HepG2 (cell line): Measurements from ENCODE around the gene CCDC142. TPM values are rescaled to one million over a fixed set of nuclear protein-coding genes. Genes with fewer than 3 reads are reported as not detected.
A peak's percentile ranks its signal among the peaks of the same experiment; 100 is the strongest.

Experiments
- CC2D1A ChIP-seq: sonication (generic); formaldehyde crosslinking; IDR thresholded peaks from 2 replicates; pipeline ENCODE4 v1.8.1; 2023; ENCODE audit warnings: mild to moderate bottlenecking, missing genetic modification reagents
- DR1 ChIP-seq: sonication (generic); formaldehyde crosslinking; IDR thresholded peaks from 2 replicates; pipeline ENCODE4 v1.8.0; 2021; ENCODE audit warnings: mild to moderate bottlenecking, missing genetic modification reagents, inconsistent platforms
- GABPA ChIP-seq, 2 experiments: IDR thresholded peaks; 2 replicates each; pipeline ENCODE4 v1.6.1; 2011 to 2016; ENCODE audit warnings: low read depth in 2 of 2, low read length in 1 of 2, missing biosample characterization in 1 of 2, missing genetic modification characterization in 1 of 2
- GTF3A ChIP-seq: sonication (generic); formaldehyde crosslinking; conservative IDR thresholded peaks from 2 replicates; pipeline ENCODE4 v1.4.0; 2020; ENCODE audit warnings: mild to moderate bottlenecking, missing genetic modification reagents
- MTA3 ChIP-seq: sonication (generic); formaldehyde crosslinking; IDR thresholded peaks from 2 replicates; pipeline ENCODE4 v1.4.0; 2020; ENCODE audit warnings: missing genetic modification reagents
- NRL ChIP-seq: sonication (generic); formaldehyde crosslinking; IDR thresholded peaks from 2 replicates; pipeline ENCODE4 v1.5.0; 2020; ENCODE audit warnings: missing genetic modification reagents, mild to moderate bottlenecking, moderate library complexity, borderline replicate concordance
- PRMT3 ChIP-seq: sonication (generic); formaldehyde crosslinking; IDR thresholded peaks from 2 replicates; pipeline ENCODE4 v1.8.1; 2022; ENCODE audit warnings: low read depth, mild to moderate bottlenecking, moderate library complexity, missing genetic modification reagents, borderline replicate concordance
- RNF2 ChIP-seq: fragments of 450-650 bp; conservative IDR thresholded peaks from 2 replicates; pipeline ENCODE4 v1.6.1; 2016; ENCODE audit warnings: low read depth
- RXRA ChIP-seq: sonication (generic); formaldehyde crosslinking; IDR thresholded peaks from 2 replicates; pipeline ENCODE4 v1.5.1; 2020; ENCODE audit warnings: missing genetic modification reagents
- ZFP90 ChIP-seq: sonication (generic); formaldehyde crosslinking; IDR thresholded peaks from 2 replicates; pipeline ENCODE4 v1.8.0; 2022; ENCODE audit warnings: missing genetic modification reagents, mild to moderate bottlenecking, inconsistent platforms, borderline replicate concordance
- polyA plus RNA-seq, 8 experiments: library from polyadenylated mRNA; depleted of rRNA in 3 of 8; stranded (reverse) in 7 of 8; unstranded in 1 of 8; fragments of >200 nt; fragmentation: Illumina TruSeq in 4 of 8; extraction: Trizol in 4 of 8; gene quantifications; 2 replicates each; pipeline versions ENCODE4 v1.2.1 to v1.2.3, GENCODE V29; 2011 to 2016; ENCODE audit warnings: low read depth in 4 of 8, missing spikeins in 1 of 8, mixed read lengths in 1 of 8; ENCODE audit not compliant: insufficient read depth in 1 of 8
- total RNA-seq, 5 experiments: library from RNA; depleted of rRNA; stranded (reverse); fragments of >200 nt; fragmentation: Illumina TruSeq; extraction: Trizol; gene quantifications; 2 replicates each; pipeline ENCODE4 v1.2.3, GENCODE V29; 2016; ENCODE audit warnings: low read depth in 1 of 5
- TF ChIP-seq, protein P1 (sequence below): sonication (generic); formaldehyde crosslinking; IDR thresholded peaks from 2 replicates; pipeline ENCODE4 v1.4.0; 2020; ENCODE audit warnings: missing genetic modification reagents, low read depth, mild to moderate bottlenecking, borderline replicate concordance
- TF ChIP-seq, protein P2 (sequence below): sonication (generic); formaldehyde crosslinking; IDR thresholded peaks from 2 replicates; pipeline ENCODE4 v1.4.0; 2020; ENCODE audit warnings: missing genetic modification reagents
- TF ChIP-seq, protein P3 (sequence below): sonication (generic); formaldehyde crosslinking; IDR thresholded peaks from 2 replicates; pipeline ENCODE4 v1.4.0; 2020; ENCODE audit warnings: missing genetic modification reagents
- TF ChIP-seq, protein P4 (sequence below): sonication (generic); formaldehyde crosslinking; IDR thresholded peaks from 2 replicates; pipeline ENCODE4 v1.8.1; 2023; ENCODE audit warnings: mild to moderate bottlenecking, missing genetic modification reagents
- TF ChIP-seq, protein P5 (sequence below): sonication (generic); formaldehyde crosslinking; conservative IDR thresholded peaks from 2 replicates; pipeline ENCODE4 v1.8.0; 2022; ENCODE audit warnings: low read depth, missing genetic modification reagents
- TF ChIP-seq, protein P6 (sequence below): sonication (generic); formaldehyde crosslinking; IDR thresholded peaks from 2 replicates; pipeline ENCODE4 v1.8.1; 2023; ENCODE audit warnings: mild to moderate bottlenecking, moderate library complexity, missing genetic modification reagents

Gene CCDC142
- total and polyA plus RNA-seq, 2 of the 13 experiments (the other 11 are each of a cell fraction or from before 2014, with no cell fraction given), result 14.7 to 30.4 TPM

DNA sequence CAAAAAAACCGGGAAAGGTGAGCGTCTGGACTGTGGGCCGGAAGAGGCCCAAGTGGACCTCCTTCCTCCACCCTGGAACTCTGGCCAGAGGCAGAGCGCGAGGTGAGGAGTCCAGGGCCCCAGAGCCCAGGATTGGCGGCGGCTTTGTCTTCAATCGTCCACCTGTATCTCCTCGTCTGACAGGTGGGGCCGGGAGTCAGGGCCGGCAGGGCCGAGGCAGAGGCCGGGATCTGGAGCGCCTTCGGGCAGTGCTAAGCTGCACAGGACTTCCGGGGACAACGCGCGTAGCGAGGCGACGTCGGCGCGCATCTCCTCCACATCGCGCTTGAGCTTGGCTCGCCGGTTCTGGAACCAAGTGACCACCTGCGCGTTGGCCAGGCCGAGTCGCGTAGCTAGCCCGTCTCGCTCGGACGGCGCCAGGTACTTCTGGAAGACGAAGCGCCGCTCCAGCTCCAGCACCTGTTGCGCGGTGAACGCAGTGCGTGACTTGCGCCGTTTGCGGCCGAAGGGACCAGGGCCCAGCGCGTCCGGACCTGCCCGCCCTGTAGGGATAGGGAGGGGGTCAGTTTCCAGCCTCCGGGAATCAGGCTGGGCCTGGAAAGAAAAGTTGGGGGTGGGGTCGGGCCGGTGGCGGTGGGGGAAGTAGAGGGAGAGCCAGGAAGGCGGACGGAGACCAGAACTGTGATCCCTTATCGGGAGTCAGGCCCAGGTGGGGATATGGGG, 15.1 kb upstream of the CCDC142 start (continued):
- TF ChIP-seq, protein P1, sequence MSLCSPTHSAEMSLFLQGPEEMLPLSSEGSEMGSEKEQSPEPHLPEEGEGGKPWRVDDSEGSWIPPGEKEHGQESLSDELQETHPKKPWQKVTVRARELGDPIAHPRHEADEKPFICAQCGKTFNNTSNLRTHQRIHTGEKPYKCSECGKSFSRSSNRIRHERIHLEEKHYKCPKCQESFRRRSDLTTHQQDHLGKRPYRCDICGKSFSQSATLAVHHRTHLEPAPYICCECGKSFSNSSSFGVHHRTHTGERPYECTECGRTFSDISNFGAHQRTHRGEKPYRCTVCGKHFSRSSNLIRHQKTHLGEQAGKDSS (CRISPR knock-in tag), result peak; percentile 24; the same call in 1 of the 2 replicates
- TF ChIP-seq PRMT3 (CRISPR knock-in tag) (0 out of 2 replicates have a peak, but pooled peaks have one; percentile 26), ZFP90 (CRISPR knock-in tag) (0 out of 2 replicates have a peak, but pooled peaks have one; percentile 31), GABPA (IDR thresholded peaks at IDR 0.05; ENCODE audit: low read depth, low read length) (no peak), GABPA (CRISPR knock-in tag; IDR thresholded peaks at IDR 0.05; ENCODE audit: low read depth) (peak; percentile 41), DR1 (no peak), MTA3 (CRISPR knock-in tag) (no peak), RNF2 (no peak), RXRA (CRISPR knock-in tag) (peak; percentile 65), GTF3A (CRISPR knock-in tag) (no peak), CC2D1A (CRISPR knock-in tag) (no peak), NRL (peak; percentile 68)
- TF ChIP-seq, protein P2, sequence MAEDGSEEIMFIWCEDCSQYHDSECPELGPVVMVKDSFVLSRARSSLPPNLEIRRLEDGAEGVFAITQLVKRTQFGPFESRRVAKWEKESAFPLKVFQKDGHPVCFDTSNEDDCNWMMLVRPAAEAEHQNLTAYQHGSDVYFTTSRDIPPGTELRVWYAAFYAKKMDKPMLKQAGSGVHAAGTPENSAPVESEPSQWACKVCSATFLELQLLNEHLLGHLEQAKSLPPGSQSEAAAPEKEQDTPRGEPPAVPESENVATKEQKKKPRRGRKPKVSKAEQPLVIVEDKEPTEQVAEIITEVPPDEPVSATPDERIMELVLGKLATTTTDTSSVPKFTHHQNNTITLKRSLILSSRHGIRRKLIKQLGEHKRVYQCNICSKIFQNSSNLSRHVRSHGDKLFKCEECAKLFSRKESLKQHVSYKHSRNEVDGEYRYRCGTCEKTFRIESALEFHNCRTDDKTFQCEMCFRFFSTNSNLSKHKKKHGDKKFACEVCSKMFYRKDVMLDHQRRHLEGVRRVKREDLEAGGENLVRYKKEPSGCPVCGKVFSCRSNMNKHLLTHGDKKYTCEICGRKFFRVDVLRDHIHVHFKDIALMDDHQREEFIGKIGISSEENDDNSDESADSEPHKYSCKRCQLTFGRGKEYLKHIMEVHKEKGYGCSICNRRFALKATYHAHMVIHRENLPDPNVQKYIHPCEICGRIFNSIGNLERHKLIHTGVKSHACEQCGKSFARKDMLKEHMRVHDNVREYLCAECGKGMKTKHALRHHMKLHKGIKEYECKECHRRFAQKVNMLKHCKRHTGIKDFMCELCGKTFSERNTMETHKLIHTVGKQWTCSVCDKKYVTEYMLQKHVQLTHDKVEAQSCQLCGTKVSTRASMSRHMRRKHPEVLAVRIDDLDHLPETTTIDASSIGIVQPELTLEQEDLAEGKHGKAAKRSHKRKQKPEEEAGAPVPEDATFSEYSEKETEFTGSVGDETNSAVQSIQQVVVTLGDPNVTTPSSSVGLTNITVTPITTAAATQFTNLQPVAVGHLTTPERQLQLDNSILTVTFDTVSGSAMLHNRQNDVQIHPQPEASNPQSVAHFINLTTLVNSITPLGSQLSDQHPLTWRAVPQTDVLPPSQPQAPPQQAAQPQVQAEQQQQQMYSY, result peak; percentile 21; the same call in 1 of the 2 replicates
- TF ChIP-seq, protein P3, sequence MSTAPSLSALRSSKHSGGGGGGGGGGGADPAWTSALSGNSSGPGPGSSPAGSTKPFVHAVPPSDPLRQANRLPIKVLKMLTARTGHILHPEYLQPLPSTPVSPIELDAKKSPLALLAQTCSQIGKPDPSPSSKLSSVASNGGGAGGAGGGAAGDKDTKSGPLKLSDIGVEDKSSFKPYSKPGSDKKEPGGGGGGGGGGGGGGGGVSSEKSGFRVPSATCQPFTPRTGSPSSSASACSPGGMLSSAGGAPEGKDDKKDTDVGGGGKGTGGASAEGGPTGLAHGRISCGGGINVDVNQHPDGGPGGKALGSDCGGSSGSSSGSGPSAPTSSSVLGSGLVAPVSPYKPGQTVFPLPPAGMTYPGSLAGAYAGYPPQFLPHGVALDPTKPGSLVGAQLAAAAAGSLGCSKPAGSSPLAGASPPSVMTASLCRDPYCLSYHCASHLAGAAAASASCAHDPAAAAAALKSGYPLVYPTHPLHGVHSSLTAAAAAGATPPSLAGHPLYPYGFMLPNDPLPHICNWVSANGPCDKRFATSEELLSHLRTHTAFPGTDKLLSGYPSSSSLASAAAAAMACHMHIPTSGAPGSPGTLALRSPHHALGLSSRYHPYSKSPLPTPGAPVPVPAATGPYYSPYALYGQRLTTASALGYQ (CRISPR knock-in tag), result no peak
- TF ChIP-seq, protein P4, sequence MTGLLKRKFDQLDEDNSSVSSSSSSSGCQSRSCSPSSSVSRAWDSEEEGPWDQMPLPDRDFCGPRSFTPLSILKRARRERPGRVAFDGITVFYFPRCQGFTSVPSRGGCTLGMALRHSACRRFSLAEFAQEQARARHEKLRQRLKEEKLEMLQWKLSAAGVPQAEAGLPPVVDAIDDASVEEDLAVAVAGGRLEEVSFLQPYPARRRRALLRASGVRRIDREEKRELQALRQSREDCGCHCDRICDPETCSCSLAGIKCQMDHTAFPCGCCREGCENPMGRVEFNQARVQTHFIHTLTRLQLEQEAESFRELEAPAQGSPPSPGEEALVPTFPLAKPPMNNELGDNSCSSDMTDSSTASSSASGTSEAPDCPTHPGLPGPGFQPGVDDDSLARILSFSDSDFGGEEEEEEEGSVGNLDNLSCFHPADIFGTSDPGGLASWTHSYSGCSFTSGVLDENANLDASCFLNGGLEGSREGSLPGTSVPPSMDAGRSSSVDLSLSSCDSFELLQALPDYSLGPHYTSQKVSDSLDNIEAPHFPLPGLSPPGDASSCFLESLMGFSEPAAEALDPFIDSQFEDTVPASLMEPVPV (CRISPR knock-in tag), result peak; percentile 84; the same call in 1 of the 2 replicates
- TF ChIP-seq, protein P5, sequence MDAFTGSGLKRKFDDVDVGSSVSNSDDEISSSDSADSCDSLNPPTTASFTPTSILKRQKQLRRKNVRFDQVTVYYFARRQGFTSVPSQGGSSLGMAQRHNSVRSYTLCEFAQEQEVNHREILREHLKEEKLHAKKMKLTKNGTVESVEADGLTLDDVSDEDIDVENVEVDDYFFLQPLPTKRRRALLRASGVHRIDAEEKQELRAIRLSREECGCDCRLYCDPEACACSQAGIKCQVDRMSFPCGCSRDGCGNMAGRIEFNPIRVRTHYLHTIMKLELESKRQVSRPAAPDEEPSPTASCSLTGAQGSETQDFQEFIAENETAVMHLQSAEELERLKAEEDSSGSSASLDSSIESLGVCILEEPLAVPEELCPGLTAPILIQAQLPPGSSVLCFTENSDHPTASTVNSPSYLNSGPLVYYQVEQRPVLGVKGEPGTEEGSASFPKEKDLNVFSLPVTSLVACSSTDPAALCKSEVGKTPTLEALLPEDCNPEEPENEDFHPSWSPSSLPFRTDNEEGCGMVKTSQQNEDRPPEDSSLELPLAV (CRISPR knock-in tag), result 0 out of 2 replicates have a peak, but pooled peaks have one; percentile 44
- TF ChIP-seq, protein P6, sequence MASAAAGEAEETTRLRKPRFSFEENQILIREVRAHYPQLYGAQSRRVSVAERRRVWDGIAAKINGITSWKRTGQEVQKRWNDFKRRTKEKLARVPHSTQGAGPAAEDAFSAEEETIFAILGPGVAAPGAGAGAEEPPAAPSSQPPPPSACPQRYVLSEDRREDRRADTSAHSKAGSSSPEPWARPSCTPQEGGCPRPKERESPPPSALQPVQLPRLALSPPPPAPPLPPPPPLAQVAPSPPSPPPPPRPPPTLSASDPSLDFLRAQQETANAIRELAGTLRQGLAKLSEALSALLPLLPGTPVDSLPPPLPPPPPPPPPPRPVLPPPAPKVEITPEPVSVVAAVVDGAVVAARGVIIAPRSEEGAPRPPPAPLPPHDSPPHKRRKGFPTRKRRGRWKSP (CRISPR knock-in tag), result peak; percentile 93
